AML-193 (cell line): Measurements from ENCODE around the gene CLDN2.

ENCODE experiments used
- DNase-seq, 2 experiments: peaks; one replicate each; lab custom pipeline; 2025; lab: John Stamatoyannopoulos, UW

Gene CLDN2

DNA sequence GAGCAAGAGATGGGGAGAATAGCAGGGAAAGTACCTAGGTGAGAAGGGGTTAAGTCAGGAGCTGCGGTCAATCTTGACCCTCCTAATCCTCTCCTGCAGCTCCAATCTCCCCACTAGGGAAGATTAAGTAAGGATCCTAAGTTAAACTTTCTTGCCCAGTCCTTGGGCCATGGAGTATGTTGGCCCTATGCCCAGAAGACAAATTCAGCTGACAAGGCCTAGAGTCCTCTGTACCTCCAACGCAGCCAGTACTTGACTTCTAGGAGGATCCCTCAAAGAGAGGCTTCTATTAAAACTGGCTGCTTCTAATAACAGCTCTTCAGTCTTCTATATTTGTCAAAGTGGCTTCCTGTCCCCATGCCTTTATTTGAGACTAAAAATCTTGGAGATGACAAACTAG lies 1.4 kb downstream of the CLDN2 start:
- DNase-seq: no peak

GRCh38 chrX:106927023-106927422 lies 6.8 kb downstream of the CLDN2 start:
- no peak for DNase-seq

DNA sequence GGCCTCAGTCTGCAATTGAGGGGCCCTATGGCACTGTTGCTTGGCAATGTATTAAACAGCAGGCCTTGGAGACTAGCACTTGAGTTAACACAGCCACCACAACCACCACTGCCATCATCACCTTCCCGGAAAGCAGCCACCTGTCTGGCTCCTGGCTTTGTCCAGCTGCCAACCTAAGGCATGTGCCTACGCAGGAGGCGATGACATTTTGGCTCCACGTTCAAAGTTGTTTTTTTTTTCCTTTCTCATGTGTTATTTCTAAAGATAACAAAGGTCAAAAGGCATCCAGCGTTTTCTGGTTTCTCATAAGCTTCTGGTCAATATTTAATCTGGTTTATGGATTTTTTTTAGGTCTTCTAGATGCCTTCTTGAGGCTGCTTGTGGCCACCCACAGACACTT lies 7.5 kb downstream of the CLDN2 start:
- no peak for DNase-seq

DNA sequence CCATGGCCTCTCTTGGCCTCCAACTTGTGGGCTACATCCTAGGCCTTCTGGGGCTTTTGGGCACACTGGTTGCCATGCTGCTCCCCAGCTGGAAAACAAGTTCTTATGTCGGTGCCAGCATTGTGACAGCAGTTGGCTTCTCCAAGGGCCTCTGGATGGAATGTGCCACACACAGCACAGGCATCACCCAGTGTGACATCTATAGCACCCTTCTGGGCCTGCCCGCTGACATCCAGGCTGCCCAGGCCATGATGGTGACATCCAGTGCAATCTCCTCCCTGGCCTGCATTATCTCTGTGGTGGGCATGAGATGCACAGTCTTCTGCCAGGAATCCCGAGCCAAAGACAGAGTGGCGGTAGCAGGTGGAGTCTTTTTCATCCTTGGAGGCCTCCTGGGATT lies 8.0 kb downstream of the CLDN2 start:
- no peak for DNase-seq

DNA sequence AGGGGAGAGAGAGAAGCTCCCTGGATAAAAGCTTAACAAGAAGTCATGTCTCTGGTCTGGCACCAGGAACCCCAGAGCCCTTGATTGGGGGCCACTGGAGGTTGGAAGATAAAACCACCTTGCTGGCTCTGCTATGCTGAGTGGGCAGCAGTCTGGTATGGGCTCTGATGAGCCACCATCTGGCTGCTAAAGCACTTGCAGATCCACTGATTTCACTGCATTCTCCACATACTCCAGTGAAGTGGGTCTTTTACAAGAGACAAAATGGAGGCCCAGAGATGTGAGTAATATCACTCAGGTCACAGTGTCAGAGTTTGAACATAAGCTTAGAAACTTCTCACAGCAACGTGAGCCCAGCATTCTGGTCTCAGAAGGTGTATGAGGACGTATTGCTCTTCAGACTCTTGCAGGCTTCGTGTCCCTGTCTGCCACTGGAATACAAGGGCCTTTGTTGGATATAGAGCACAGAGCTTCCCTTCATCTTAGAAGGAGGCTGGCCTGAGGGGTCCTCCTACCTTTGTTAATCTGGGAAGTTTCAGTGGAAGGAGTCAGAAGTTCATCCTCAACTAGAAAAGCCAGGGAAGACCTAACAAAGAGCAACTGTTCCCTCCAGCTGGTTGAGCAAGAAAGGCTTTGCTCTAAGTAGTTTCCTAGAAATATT lies 11.8 kb downstream of the CLDN2 start:
- DNase-seq: no peak

DNA sequence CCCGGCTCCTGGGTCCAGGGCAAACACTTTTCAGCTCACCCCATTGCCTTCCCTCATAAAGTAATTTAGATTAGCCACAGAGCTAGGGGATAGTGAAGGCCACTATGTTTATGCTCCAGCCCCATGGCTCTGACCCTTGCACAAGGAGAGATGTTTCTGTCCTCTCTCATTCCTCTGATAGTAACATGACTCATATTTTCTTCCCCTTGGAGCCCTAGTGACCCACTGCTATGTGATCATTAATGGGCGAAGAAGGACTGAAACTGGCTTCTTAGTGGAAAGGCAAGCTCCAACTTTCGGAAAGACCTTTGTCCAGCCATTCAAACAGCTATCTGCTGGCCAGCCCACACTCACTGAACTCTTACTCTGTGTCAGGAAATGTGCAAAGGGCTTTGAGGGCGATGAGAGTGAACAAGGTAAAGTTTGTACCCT lies 12.3 kb downstream of the CLDN2 start:
- DNase-seq: no peak

GRCh38 chrX:106932960-106933537 lies 12.8 kb downstream of the CLDN2 start:
- DNase-seq: peak; percentile 0

- DNase-seq: no peak
These were observed 13.3 kb downstream of the CLDN2 start for GRCh38 chrX:106933538-106933961.

DNA sequence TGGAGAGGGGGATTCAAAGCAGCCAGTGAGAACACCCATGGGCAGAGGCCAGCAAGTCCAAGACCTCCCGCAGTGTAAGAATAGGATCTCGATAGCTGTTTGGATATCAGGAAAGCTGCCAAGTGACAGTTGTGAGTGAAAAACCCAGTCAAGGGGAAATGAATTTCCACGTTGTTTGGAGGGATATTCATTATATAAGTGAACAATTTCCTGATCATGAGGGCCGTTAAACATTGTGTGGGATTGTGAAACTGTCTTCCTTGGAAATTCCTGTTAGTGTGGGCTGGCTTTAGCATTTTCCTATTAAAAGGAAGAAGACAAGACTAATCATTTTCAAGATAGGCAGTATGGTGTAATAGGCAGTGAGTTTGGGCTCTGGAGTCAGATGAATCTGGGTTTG lies 15.0 kb downstream of the CLDN2 start:
- DNase-seq: no peak

DNA sequence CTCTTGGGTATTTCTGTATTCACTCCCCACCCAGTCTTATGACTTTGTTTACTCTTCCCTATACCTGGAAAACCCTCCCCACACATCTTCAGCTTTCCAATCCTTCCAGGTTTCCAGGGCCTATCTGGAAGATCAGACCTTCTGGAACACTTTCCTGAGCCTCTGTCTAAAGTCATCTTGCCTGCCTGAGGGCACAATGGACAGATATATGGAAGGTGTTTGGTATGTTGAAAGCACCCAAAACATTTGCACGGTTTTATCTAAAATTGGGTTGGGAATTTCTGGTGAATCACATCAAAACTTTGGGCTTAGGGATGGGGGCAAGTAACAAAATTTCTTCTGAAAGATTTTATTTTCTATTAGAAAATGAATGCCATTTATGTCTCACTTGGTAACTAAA lies 16.0 kb downstream of the CLDN2 start:
- no peak for DNase-seq

DNA sequence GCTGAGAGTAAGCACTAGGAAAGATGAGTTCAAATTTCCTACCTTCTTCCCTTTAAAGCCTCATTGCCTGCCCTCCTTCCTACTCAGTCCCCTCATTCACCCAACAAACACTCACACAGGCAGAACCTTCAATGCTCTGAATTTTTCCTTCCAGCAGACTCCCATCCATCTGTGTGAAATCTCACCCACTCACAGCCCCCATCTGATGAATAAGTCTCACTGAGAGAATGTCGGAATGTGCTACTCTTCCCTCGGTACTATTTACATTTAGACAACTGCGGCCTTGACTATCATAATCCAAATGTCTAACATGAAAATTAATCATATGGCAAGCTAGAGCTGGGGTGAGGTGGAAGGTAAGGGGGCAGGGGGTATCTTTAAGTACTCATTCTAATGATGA lies 19.4 kb downstream of the CLDN2 start:
- DNase-seq: no peak

DNA sequence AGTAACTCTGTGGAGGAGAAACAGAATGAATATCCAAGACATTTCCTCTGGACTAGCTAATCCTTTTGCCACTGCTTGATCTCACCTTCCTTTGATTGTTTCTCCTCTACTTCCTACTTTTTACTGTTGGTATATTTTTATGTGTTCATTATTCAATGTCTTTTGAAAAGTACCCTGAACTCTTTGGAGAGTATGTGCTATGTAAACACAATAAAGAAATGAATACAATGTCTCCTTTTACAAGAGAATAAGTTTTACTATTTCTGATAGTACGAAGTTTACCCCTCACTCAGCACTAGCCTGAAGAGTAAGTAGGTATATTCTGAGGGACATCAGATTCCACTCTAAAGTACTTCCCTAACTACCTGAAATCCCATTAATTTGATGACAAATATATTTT lies 19.9 kb downstream of the CLDN2 start:
- no peak for DNase-seq

DNA sequence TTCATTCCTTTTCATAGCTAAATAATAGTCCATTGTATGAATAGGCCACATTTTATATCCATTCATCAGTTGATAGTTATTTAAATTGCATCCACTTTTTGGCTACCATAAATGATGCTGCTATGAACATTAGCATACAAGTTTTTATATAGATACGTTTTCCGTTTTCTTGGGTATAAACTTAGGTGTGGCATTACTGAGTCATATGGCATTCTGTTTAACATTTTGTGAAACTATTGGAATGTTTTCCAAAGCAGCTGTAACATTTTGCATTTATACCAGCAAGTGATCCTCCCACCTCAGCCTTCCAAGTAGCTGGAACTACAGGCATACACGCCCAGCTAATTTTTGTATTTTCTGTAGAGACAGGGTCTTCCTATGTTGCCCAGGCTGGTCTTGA lies 26.3 kb downstream of the CLDN2 start:
- no peak for DNase-seq

GRCh38 chrX:106948641-106949040 lies 28.4 kb downstream of the CLDN2 start:
- no peak for DNase-seq

DNA sequence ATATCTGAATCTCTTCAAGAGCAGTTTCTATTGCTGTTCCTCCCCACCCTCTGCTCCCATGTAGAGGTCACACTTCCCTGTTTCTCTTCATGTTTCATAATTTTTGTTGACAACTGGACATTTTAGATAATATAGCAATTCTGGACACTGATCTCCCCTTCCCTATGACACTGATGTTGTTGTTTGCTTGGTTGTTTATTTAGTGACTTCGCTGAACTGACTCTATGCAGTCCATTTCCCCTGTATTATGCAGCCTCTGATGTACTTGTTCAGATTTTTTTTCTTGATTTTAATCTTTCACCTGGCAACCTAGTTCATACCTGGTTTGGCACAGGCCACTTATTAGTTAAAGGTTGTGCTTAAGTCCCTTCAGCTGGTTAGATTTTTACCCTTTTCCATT lies 29.2 kb downstream of the CLDN2 start:
- DNase-seq: no peak

- no peak for DNase-seq
These were observed 30.2 kb downstream of the CLDN2 start for GRCh38 chrX:106950381-106950780.

DNA sequence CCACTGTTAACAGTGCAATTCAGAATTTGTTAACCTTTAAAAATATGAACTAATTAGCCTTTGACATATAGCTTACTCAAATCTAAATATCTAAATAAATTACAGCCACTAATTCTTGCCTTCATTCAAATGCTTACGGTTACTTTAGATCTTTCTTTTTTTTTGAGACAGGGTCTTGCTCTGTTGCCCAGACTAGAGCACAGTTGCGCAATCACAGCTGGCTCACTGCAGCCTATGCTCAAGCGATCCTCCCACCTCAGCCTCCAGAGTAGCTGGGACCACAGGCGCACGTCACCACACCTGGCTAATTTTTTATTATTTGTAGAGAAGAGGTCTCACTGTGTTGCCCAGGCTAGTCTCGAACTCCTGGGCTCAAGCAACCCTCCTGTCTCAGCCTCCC lies 31.0 kb downstream of the CLDN2 start:
- no peak for DNase-seq

- no peak for DNase-seq
These were observed 31.9 kb downstream of the CLDN2 start for GRCh38 chrX:106952089-106952488.

GRCh38 chrX:106952538-106952937 lies 32.3 kb downstream of the CLDN2 start:
- DNase-seq: no peak

GRCh38 chrX:106952988-106953387 lies 32.8 kb downstream of the CLDN2 start:
- DNase-seq: peak; percentile 3 to 12

DNA sequence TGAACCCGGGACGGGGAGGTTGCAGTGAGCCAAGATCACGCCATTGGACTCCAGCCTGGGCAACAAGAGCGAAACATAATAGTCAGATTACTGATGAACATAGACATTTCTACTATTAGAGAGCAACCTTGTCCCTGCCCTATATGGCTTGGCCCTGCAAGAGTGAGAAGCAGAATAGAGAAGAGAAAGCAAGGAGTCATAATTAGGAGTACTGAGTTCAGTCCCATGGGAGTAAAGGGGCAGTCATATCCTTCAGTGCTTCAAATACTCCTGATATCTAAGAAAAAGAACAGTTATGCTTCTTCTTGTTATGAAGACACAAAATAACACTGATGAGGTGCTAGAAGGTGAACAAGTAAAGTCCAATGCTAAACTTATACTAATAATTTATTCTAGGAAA lies 33.8 kb downstream of the CLDN2 start:
- DNase-seq: no peak

DNA sequence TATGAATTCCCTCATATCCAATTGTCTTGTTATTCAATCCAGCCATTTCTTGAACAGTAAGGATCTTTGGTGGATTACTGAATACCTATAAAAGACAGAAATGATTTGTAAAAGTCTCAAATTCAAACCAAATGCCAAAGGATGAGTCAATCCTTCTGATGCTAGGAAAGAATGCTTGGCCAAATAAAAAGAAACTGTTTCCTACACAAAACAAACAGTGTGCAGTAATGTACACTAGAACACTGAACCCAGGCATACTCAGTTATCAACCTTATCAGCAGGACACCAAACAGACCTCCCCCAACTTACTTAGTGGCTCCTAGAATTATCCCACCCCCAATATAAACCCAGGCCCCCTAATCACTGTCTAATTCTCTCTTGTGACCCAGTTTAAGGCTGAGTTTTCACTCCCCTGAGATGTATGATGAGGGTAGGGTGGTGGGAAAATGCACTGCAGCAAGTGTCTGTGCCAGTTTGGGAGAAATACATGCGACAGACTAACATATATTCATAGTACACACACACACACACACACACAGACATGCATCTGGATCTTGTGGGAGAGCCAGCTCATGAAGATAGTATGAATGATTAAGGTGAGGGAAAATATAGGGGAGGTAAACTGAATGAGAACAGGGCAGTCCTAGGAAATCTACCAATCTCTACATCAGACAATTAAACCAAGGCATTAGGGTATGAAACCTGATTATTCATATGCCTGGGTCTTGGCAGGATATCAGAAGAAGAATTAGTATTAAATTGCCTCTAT lies 35.0 kb downstream of the CLDN2 start:
- no peak for DNase-seq

DNA sequence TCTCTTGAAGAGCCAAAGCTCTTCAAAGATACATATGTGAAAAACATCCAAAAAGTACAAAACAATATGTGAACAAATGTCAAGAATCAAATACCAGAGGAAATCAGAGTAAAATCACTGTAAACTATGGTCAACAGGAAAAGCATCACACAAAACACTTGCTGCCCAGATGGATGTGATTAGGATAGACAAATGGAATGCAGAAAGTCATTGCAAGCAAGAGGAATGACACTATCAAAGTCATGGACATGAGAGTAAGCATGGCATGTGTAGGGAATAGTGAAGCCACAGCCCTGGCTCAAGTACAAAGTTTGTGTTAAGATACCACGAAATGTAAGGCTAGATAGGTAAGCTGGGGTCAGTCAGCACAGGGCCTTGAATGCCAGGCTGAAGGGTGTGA lies 37.7 kb downstream of the CLDN2 start:
- DNase-seq: no peak
